HEK293 (cell line): ENCODE data around the gene RPE65.

Experiments used
- CTCF ChIA-PET: fragments of 350-600 bp; formaldehyde crosslinking; extraction: SDS; loops from one replicate; lab custom pipeline; 2021; ENCODE audit warnings: antibody characterized with exemption; lab: Yijun Ruan, JAX
- POLR2A ChIA-PET: fragments of 300-600 bp; formaldehyde crosslinking; extraction: SDS; loops from one replicate; lab custom pipeline; 2020; ENCODE audit warnings: antibody characterized with exemption, inconsistent platforms; lab: Yijun Ruan, JAX
- H3K27ac ChIP-seq: fragments of 200-500 bp; sonication (Bioruptor generic); 2 replicates; pipeline ENCODE4 v1.5.1; 2014; ENCODE audit warnings: low read depth, low read length, control low read depth, inconsistent platforms; ENCODE audit errors: extremely low read depth
- H3K36me3 ChIP-seq, 2 experiments: fragments of 200-500 bp in 1 of 2; sonication (Bioruptor generic) in 1 of 2; 1 replicate in 1 of 2; 2 replicates in 1 of 2; pipeline ENCODE4 v1.5.1; 2014 to 2017; ENCODE audit warnings: inconsistent platforms in 2 of 2, low read length in 2 of 2; ENCODE audit not compliant: control insufficient read depth in 2 of 2, insufficient read depth in 1 of 2
- H3K4me1 ChIP-seq: fragments of 200-500 bp; sonication (Bioruptor generic); 2 replicates; pipeline ENCODE4 v1.5.1; 2014; ENCODE audit warnings: mild to moderate bottlenecking, low read length, inconsistent platforms; ENCODE audit not compliant: control insufficient read depth, insufficient read depth
- H3K4me3 ChIP-seq: 2 replicates; pipeline ENCODE4 v1.5.1; 2011; ENCODE audit warnings: low read depth, mild to moderate bottlenecking, control low read depth, low read length, moderate library complexity
- H3K9me3 ChIP-seq: fragments of 200-500 bp; sonication (Bioruptor generic); 2 replicates; pipeline ENCODE4 v1.5.1; 2014; ENCODE audit warnings: low read depth, low read length, inconsistent platforms; ENCODE audit not compliant: control insufficient read depth, insufficient read depth
- EGR2 ChIP-seq: fragments of 450-650 bp; formaldehyde crosslinking; IDR thresholded peaks from 2 replicates; pipeline ENCODE4 v1.5.1; 2016; ENCODE audit warnings: low read depth, missing biosample characterization, missing genetic modification characterization
- GLI2 ChIP-seq: fragments of 450-650 bp; formaldehyde crosslinking; IDR thresholded peaks from 2 replicates; pipeline ENCODE4; 2017; ENCODE audit warnings: missing biosample characterization, missing genetic modification characterization, low read depth, borderline replicate concordance
- SP7 ChIP-seq: fragments of 450-650 bp; formaldehyde crosslinking; IDR thresholded peaks from 2 replicates; pipeline ENCODE4 v1.5.1; 2016; ENCODE audit warnings: missing biosample characterization, missing genetic modification characterization
- ZFHX2 ChIP-seq: fragments of 450-650 bp; formaldehyde crosslinking; conservative IDR thresholded peaks from 2 replicates; pipeline ENCODE4 v1.5.1; 2016; ENCODE audit warnings: missing biosample characterization, missing genetic modification characterization
- ZIC2 ChIP-seq: fragments of 450-650 bp; formaldehyde crosslinking; IDR thresholded peaks from 2 replicates; pipeline ENCODE4 v1.5.1; 2016; ENCODE audit warnings: missing biosample characterization, missing genetic modification characterization
- ZNF138 ChIP-seq: fragments of 450-650 bp; formaldehyde crosslinking; IDR thresholded peaks from 2 replicates; pipeline ENCODE4 v1.5.1; 2016; ENCODE audit warnings: missing biosample characterization, missing genetic modification characterization, borderline replicate concordance
- ZNF155 ChIP-seq: fragments of 450-650 bp; formaldehyde crosslinking; IDR thresholded peaks from 2 replicates; pipeline ENCODE4 v1.5.1; 2016; ENCODE audit warnings: missing biosample characterization, missing genetic modification characterization
- ZNF184 ChIP-seq: fragments of 450-650 bp; IDR thresholded peaks from 2 replicates; pipeline ENCODE4 v1.5.1; 2018; ENCODE audit warnings: missing biosample characterization, mild to moderate bottlenecking, missing genetic modification characterization
- ZNF202 ChIP-seq: fragments of 450-650 bp; formaldehyde crosslinking; IDR thresholded peaks from 2 replicates; pipeline ENCODE4 v1.5.1; 2016; ENCODE audit warnings: missing biosample characterization, missing genetic modification characterization, borderline replicate concordance
- ZNF23 ChIP-seq: fragments of 450-650 bp; formaldehyde crosslinking; IDR thresholded peaks from 2 replicates; pipeline ENCODE4 v1.5.1; 2016; ENCODE audit warnings: missing biosample characterization, missing genetic modification characterization, borderline replicate concordance
- ZNF266 ChIP-seq: fragments of 450-650 bp; formaldehyde crosslinking; IDR thresholded peaks from 2 replicates; pipeline ENCODE4 v1.5.1; 2016; ENCODE audit warnings: missing biosample characterization, missing genetic modification characterization, low read depth
- ZNF335 ChIP-seq: fragments of 450-650 bp; formaldehyde crosslinking; conservative IDR thresholded peaks from 2 replicates; pipeline ENCODE4 v1.5.1; 2016; ENCODE audit warnings: missing biosample characterization, missing genetic modification characterization
- ZNF560 ChIP-seq: fragments of 450-650 bp; formaldehyde crosslinking; IDR thresholded peaks from 2 replicates; pipeline ENCODE4 v1.5.1; 2017; ENCODE audit warnings: missing biosample characterization, missing genetic modification characterization, borderline replicate concordance
- ZNF571 ChIP-seq: fragments of 450-650 bp; formaldehyde crosslinking; IDR thresholded peaks from 2 replicates; pipeline ENCODE4 v1.5.0; 2017; ENCODE audit warnings: missing biosample characterization, missing genetic modification characterization
- ZNF610 ChIP-seq: fragments of 450-650 bp; formaldehyde crosslinking; IDR thresholded peaks from 2 replicates; pipeline ENCODE4 v1.5.1; 2016; ENCODE audit warnings: missing biosample characterization, missing genetic modification characterization, borderline replicate concordance
- ZNF660 ChIP-seq: fragments of 450-650 bp; IDR thresholded peaks from 2 replicates; pipeline ENCODE4 v1.5.1; 2018; ENCODE audit warnings: missing biosample characterization, mild to moderate bottlenecking, missing genetic modification characterization
- ZSCAN23 ChIP-seq: fragments of 450-650 bp; formaldehyde crosslinking; IDR thresholded peaks from 2 replicates; pipeline ENCODE4 v1.5.1; 2016; ENCODE audit warnings: missing biosample characterization, missing genetic modification characterization
- TF ChIP-seq, protein P1 (sequence below): fragments of 450-650 bp; formaldehyde crosslinking; IDR thresholded peaks from 2 replicates; pipeline ENCODE4 v1.5.1; 2016; ENCODE audit warnings: missing biosample characterization, missing genetic modification characterization
- TF ChIP-seq, protein P2 (sequence below): fragments of 450-650 bp; formaldehyde crosslinking; IDR thresholded peaks from 2 replicates; pipeline ENCODE4 v1.5.1; 2017; ENCODE audit warnings: missing biosample characterization, missing genetic modification characterization
- TF ChIP-seq, protein P3 (sequence below): fragments of 450-650 bp; formaldehyde crosslinking; IDR thresholded peaks from 2 replicates; pipeline ENCODE4 v1.5.1; 2016; ENCODE audit warnings: missing biosample characterization, missing genetic modification characterization

Gene RPE65

DNA sequence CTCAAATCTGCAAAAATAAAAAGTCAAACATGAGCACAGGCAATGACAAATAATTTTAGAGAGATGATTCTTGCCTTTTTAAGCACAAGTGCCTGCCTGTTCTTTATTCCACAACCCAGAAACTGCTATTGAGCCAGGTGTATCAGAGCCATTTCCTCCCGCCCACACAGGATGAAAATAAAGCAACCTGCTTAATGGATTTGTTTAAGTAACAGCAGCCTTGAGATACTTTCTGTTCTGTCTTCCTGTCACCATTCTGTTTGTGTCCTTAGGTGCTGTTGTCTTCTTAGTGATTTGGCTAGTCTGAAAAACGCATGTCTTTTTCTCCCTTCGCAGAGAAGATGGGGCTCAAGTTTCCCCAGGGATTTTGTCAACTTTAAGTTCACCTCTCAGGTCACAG lies 11.4 kb downstream of the RPE65 start (continued):
- TF ChIP-seq ZNF202 (no peak), ZNF184 (tag by site-specific recombination) (no peak), ZNF266 (tag by site-specific recombination) (no peak), ZIC2 (tag by site-specific recombination) (no peak), ZNF335 (tag by site-specific recombination) (no peak), ZNF138 (tag by site-specific recombination) (no peak), GLI2 (tag by site-specific recombination) (no peak), ZNF23 (tag by site-specific recombination) (no peak), ZNF610 (tag by site-specific recombination) (no peak)
- TF ChIP-seq, protein P1, sequence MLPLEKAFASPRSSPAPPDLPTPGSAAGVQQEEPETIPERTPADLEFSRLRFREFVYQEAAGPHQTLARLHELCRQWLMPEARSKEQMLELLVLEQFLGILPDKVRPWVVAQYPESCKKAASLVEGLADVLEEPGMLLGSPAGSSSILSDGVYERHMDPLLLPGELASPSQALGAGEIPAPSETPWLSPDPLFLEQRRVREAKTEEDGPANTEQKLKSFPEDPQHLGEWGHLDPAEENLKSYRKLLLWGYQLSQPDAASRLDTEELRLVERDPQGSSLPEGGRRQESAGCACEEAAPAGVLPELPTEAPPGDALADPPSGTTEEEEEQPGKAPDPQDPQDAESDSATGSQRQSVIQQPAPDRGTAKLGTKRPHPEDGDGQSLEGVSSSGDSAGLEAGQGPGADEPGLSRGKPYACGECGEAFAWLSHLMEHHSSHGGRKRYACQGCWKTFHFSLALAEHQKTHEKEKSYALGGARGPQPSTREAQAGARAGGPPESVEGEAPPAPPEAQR (tag by site-specific recombination): no peak
- TF ChIP-seq, protein P2, sequence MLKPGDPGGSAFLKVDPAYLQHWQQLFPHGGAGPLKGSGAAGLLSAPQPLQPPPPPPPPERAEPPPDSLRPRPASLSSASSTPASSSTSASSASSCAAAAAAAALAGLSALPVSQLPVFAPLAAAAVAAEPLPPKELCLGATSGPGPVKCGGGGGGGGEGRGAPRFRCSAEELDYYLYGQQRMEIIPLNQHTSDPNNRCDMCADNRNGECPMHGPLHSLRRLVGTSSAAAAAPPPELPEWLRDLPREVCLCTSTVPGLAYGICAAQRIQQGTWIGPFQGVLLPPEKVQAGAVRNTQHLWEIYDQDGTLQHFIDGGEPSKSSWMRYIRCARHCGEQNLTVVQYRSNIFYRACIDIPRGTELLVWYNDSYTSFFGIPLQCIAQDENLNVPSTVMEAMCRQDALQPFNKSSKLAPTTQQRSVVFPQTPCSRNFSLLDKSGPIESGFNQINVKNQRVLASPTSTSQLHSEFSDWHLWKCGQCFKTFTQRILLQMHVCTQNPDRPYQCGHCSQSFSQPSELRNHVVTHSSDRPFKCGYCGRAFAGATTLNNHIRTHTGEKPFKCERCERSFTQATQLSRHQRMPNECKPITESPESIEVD: no peak
- TF ChIP-seq, all 188 proteins: peak for 0

DNA sequence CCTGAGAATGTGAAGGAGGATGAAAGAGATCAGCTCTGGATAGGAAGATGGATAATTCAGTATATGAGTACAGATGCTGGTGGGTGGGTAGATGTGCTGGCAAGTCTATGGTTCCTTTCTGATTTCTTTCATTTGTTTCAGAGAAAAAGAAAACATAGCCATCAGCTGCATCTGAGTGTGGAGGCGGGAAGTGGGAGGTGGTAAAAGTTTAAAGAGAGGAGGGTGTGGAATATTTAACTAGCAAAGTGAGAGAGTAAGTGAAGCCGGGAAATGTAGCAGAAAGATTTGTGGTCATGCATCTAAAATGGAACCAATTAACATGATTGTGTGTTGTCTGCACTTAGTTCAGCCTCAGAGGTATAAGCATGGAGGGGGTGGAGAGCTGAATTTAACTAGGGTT lies 16.4 kb downstream of the RPE65 start:
- TF ChIP-seq EGR2 (tag by site-specific recombination) (peak; percentile 99), ZNF560 (no peak), ZFHX2 (tag by site-specific recombination) (peak; percentile 98)
- POLR2A ChIA-PET: no interaction called here
- no peak overlapping the region for H3K27ac ChIP-seq
- H3K4me1 ChIP-seq: no peaks in the 10 kb centered on the region
- no peak overlapping the region for H3K4me3 ChIP-seq
- H3K9me3 ChIP-seq: no peaks in the 10 kb centered on the region
- CTCF ChIA-PET: interaction anchor here (0.7 to 1.7 kb wide), 2 partner anchors 10 to 14 kb away, joined by 3 to 11 read pairs; no protein-coding TSS in a partner anchor
- no peaks in the 10 kb centered on the region for H3K36me3 ChIP-seq

DNA sequence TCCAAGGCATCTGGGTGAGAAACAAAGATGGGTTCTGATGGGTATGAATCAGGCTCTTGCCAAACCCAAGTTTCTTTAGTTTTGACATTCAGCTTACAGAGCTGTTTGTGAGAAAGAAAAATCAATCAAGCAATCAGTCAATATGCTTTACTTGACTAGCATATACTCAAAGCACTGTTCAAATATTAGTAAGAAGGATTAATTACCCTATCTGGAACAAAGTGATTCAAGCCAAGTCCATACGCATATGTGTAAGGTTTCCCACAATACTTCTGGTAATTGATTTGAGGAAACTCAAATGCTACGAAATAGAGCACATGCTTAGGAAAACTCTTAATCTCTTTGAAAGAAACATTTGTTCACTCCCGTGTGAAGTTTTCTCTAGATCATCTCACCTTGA lies 18.7 kb downstream of the RPE65 start:
- ChIA-PET CTCF (interaction anchor here (1.4 to 4.2 kb wide), 2 partner anchors 12 to 311 kb away, joined by 3 to 23 read pairs; no protein-coding TSS in a partner anchor), POLR2A (no interaction called here)
- Histone ChIP-seq H3K4me3 (no peak overlapping the region), H3K27ac (no peak overlapping the region), H3K4me1 (no peaks in the 10 kb centered on the region), H3K36me3 (no peaks in the 10 kb centered on the region), H3K9me3 (no peaks in the 10 kb centered on the region)
- no peak for TF ChIP-seq ZSCAN23 (tag by site-specific recombination)
- TF ChIP-seq, protein P3, sequence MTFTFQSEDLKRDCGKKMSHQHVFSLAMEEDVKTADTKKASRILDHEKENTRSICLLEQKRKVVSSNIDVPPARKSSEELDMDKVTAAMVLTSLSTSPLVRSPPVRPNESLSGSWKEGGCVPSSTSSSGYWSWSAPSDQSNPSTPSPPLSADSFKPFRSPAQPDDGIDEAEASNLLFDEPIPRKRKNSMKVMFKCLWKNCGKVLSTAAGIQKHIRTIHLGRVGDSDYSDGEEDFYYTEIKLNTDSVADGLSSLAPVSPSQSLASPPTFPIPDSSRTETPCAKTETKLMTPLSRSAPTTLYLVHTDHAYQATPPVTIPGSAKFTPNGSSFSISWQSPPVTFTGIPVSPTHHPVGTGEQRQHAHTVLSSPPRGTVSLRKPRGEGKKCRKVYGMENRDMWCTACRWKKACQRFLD: no peak
- TF ChIP-seq ZNF660 (tag by site-specific recombination): no peak
- no peak for TF ChIP-seq SP7 (tag by site-specific recombination)
- TF ChIP-seq ZNF155 (tag by site-specific recombination): no peak
- no peak for TF ChIP-seq ZNF571
